NCI-H345 treated with DMSO at 0.1 percent for 48 hours (cell line): Measurements from ENCODE around the gene MARCHF6.
A peak's percentile ranks its signal among the peaks of the same experiment; 100 is the strongest.
"Not testable (repeated sequence)": the region's sequence is repeated elsewhere in the genome, so short reads cannot be mapped to it uniquely, and the experiment has no call there.

Source experiments
- DNase-seq: peaks from one replicate; lab custom pipeline; 2025; ENCODE audit not compliant: unreplicated experiment; lab: John Stamatoyannopoulos, UW

MARCHF6 gene

GRCh38 chr5:10348258-10348657, 5.2 kb upstream of the MARCHF6 start:
- DNase-seq = no peak

- no peak for DNase-seq
Observed at GRCh38 chr5:10351199-10351905, 2.1 kb upstream of the MARCHF6 start.

GRCh38 chr5:10351919-10352318, 1.6 kb upstream of the MARCHF6 start:
- no peak for DNase-seq

- no peak for DNase-seq
Observed at GRCh38 chr5:10352430-10353240, 860 bp upstream of the MARCHF6 start.

- DNase-seq = peak; percentile 45
Observed at GRCh38 chr5:10354048-10354872, 765 bp downstream of the MARCHF6 start.

- no peak for DNase-seq
Observed at GRCh38 chr5:10355071-10355889, 1.8 kb downstream of the MARCHF6 start.

GRCh38 chr5:10358999-10359398, 5.5 kb downstream of the MARCHF6 start:
- no peak for DNase-seq

- DNase-seq = no peak
Observed at GRCh38 chr5:10360686-10361085, 7.2 kb downstream of the MARCHF6 start.

- DNase-seq = no peak
Observed at GRCh38 chr5:10363519-10364185, 10.2 kb downstream of the MARCHF6 start.

GRCh38 chr5:10364186-10364689, 10.7 kb downstream of the MARCHF6 start:
- no peak for DNase-seq

GRCh38 chr5:10365782-10366181, 12.3 kb downstream of the MARCHF6 start:
- no peak for DNase-seq

- no peak for DNase-seq
Observed at GRCh38 chr5:10366310-10367272, 13.1 kb downstream of the MARCHF6 start.

GRCh38 chr5:10367579-10367978, 14.1 kb downstream of the MARCHF6 start:
- no peak for DNase-seq

GRCh38 chr5:10370931-10371330, 17.4 kb downstream of the MARCHF6 start:
- no peak for DNase-seq

- not testable (repeated sequence) for DNase-seq
Observed at GRCh38 chr5:10371369-10371768, 17.9 kb downstream of the MARCHF6 start.

GRCh38 chr5:10372726-10373709, 19.5 kb downstream of the MARCHF6 start:
- DNase-seq = no peak
